GM19452 (cell line): ENCODE data around the gene FOS.
A peak's percentile ranks its signal among the peaks of the same experiment; 100 is the strongest.
"Not testable (repeated sequence)": the region's sequence is repeated elsewhere in the genome, so short reads cannot be mapped to it uniquely, and the experiment has no call there.

Experiments
- ATAC-seq: cut with Tn5 transposase; IDR thresholded peaks from one replicate; pipeline ENCODE4 v1.9.1; 2021; ENCODE audit not compliant: unreplicated experiment

FOS gene

DNA sequence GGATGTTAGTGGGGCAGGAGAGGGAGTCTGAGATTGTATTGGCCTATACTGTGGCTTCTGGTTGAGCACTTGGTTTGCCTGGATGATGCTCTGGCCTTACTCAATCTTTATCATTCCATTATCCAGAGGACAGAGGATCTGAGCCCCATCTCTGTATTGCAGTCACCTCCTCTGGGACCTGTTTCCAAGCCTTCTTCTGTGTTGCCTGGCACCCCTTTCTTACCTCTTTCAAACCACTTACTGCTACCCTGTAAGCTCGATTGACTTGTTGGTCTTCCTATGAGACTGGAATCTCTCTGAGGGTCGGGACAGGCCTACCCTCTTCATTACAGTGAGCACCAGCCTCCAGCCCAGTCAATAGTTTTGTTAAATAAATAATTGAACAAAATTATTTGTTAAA is 3.0 kb upstream of the FOS start:
- ATAC-seq, result no peak

DNA sequence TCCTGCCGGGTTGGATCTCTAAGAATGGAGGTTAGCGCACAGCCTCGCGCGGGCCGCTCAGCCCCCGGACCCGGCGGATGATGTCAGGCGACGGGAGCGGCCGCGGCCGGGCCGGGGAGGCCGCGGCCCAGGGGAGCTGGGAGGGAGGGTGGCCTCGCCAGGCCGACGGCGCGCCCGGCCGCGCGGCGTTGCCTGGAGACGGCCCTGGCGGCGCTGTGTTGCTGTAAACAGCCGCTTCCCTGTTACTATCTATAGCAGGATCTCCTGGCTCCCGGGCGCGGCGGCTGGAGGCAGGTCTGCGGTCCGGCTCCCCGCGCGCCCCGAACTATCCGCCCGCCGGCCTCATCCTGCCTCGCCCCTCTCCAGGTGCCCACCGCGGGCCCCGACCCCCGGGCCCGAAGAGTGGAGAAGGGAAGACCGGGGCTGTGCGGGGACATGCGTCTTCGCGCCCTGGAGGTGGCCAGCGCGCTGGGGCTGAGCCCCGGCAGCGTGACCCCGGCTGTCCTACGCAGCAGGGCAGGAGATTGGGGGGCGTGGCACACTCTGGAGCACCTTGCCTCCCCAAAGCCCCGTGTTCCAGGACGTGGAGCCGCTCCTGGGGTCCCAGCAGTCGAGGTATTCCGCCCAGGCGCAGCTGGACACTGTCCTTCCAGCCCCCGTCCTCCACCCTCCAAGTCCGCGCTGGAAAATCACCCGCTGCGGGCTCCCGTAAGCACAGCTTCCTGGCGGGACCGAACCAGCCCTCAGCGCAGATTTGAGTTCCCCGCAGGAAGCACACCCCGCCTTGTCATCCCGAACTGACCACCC is 1.4 kb upstream of the FOS start:
- ATAC-seq, result no peak

DNA sequence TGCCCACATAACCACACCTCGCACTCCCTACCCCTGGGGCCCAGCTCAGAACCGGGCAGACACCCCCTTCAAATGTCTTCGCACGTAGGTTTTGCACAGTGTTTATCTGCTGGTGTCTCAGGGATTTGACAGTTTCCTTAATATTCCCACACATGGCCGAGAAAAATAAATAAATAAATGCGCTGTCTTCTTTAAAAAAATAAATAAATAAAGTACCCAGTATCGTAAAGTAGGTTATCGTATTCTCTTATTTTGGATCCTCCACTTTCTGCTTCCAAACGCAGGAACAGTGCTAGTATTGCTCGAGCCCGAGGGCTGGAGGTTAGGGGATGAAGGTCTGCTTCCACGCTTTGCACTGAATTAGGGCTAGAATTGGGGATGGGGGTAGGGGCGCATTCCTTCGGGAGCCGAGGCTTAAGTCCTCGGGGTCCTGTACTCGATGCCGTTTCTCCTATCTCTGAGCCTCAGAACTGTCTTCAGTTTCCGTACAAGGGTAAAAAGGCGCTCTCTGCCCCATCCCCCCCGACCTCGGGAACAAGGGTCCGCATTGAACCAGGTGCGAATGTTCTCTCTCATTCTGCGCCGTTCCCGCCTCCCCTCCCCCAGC is 710 bp upstream of the FOS start:
- ATAC-seq, result no peak

- peak; percentile 13 for ATAC-seq
Observed at GRCh38 chr14:75279153-75279762, 630 bp downstream of the FOS start.

DNA sequence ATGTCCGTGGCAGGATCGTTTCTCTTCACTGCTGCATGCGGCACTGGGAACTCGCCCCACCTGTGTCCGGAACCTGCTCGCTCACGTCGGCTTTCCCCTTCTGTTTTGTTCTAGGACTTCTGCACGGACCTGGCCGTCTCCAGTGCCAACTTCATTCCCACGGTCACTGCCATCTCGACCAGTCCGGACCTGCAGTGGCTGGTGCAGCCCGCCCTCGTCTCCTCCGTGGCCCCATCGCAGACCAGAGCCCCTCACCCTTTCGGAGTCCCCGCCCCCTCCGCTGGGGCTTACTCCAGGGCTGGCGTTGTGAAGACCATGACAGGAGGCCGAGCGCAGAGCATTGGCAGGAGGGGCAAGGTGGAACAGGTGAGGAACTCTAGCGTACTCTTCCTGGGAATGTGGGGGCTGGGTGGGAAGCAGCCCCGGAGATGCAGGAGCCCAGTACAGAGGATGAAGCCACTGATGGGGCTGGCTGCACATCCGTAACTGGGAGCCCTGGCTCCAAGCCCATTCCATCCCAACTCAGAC is 1.2 kb downstream of the FOS start:
- ATAC-seq, result no peak

- no peak for ATAC-seq
Observed at GRCh38 chr14:75280291-75280830, 1.7 kb downstream of the FOS start.

- ATAC-seq, result no peak
Observed at GRCh38 chr14:75280831-75281653, 2.4 kb downstream of the FOS start.

DNA sequence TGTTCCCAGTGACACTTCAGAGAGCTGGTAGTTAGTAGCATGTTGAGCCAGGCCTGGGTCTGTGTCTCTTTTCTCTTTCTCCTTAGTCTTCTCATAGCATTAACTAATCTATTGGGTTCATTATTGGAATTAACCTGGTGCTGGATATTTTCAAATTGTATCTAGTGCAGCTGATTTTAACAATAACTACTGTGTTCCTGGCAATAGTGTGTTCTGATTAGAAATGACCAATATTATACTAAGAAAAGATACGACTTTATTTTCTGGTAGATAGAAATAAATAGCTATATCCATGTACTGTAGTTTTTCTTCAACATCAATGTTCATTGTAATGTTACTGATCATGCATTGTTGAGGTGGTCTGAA is 3.0 kb downstream of the FOS start:
- ATAC-seq, result no peak

- ATAC-seq, result no peak
Observed at GRCh38 chr14:75282170-75282554, 3.5 kb downstream of the FOS start.

DNA sequence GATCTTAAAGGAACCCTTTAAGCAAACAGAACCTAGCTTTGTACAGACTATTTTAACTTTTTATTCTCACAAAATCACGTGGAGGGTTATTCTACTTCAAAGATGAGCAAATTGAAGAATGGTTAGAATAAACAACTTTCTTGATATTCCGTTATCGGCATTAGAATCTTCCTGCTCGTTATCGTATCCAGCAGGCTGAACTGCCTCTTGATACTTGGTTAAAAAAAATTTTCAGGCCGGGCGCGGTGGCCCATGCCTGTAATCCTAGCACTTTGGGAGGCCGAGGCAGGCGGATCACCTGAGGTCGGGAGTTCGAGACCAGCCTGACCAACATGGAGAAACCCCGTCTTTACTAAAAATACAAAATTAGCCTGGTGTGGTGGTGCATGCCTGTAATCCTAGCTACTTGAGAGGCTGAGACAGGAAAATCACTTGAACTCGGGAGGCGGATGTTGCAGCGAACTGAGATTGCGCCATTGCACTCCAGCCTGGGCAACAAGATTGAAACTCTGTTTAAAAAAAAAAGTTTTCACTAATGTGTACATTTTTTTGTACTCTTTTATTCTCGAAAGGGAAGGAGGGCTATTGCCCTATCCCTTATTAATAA is 4.0 kb downstream of the FOS start:
- not testable (repeated sequence) for ATAC-seq

DNA sequence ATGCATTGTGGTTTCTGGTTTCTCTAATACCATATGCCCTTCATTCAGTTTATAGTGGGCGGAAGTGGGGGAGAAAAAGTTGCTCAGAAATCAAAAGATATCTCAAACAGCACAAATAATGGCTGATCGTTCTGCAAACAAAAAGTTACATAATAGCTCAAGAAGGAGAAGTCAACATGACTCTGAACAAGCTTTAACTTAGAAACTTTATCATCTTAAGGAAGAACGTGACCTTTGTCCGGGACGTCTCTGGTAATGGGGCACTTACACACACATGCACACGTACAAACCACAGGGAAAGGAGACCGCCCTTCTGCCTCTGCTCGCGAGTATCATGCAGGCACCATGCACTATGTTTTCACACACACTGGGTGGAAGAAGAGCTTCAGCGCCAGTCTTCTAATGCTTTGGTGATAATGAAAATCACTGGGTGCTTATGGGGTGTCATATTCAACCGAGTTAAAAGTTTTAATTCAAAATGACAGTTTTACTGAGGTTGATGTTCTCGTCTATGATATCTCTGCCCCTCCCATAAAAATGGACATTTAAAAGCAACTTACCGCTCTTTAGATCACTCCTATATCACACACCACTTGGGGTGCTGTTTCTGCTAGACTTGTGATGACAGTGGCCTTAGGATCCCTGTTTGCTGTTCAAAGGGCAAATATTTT is 4.7 kb downstream of the FOS start:
- no peak for ATAC-seq

- ATAC-seq, result no peak
Observed at GRCh38 chr14:75283833-75284563, 5.4 kb downstream of the FOS start.

GRCh38 chr14:75285331-75285730 is 6.7 kb downstream of the FOS start:
- ATAC-seq, result no peak

DNA sequence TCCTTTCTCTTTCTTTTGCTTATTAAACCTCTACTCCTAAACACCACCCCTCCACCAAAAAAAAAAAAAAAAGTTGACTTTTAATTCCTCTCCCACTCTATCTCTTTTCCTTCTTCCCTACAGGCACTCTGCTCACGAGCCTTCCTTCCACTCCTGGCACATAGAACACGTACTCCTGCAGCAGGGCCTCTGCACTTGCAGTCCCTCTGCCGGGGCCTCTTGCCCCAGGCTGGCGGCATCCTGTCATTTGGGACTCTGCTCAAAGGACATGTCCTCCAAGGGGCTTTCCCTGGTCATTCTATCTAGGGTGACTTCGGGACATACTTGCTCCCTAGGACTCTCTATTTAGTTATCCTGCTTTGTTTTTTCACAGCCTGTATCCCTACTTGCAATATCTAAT is 7.7 kb downstream of the FOS start:
- ATAC-seq, result no peak

- ATAC-seq, result no peak
Observed at GRCh38 chr14:75289840-75290388, 11.3 kb downstream of the FOS start.

DNA sequence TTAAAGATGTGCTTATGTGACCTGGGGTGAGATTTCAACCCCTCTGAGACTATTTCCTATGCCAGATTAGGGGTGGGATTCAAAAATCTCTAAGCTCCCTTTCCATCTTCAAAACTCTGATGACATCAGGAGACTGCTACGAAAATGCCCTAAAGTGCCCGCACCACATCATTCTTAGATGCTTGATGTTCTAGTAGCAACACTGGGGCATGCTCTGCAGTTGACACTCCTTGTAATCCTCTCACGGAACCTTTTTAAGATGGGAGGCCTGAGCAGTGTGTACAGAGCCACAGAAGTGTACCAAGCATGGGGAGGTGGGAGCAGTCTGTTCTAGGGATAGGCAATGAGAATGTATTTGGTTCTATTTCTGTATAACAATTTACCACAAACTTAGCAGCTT is 12.2 kb downstream of the FOS start:
- no peak for ATAC-seq

- ATAC-seq, result no peak
Observed at GRCh38 chr14:75291331-75291730, 12.7 kb downstream of the FOS start.

GRCh38 chr14:75292101-75292563 is 13.5 kb downstream of the FOS start:
- no peak for ATAC-seq

DNA sequence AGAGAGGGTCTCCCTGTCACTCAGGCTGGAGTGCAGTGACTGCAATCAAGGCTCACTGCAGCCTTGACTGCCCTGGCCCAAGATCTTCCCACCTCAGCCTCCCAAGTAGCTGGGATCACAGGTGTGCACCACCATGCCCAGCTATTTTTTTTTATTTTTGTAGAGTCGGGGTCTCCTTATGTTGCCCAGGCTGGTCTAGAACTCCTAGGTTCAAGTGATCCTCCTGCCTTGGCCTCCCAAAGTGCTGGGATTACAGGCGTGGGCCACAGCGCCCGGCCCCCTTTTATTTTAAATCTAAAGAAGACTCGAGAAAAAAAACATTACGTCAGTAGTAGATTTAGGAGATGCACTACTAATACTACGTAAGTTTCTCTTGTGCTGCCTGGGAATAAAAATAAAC is 14.3 kb downstream of the FOS start:
- ATAC-seq, result no peak
